GM18517 (cell line): ENCODE data around the gene C3orf52.

Experiments
- ATAC-seq: cut with Tn5 transposase; IDR thresholded peaks from one replicate; pipeline ENCODE4 v1.9.1; 2021; ENCODE audit warnings: mild to moderate bottlenecking, moderate library complexity; ENCODE audit not compliant: unreplicated experiment

C3orf52 gene

GRCh38 chr3:112084980-112085705, 1.0 kb upstream of the C3orf52 start:
- ATAC-seq, result no peak

GRCh38 chr3:112085735-112086075, 484 bp upstream of the C3orf52 start:
- ATAC-seq, result no peak

GRCh38 chr3:112086875-112087524, 811 bp downstream of the C3orf52 start:
- ATAC-seq, result no peak

- ATAC-seq, result no peak
Measured at GRCh38 chr3:112087746-112088145, 1.6 kb downstream of the C3orf52 start.

GRCh38 chr3:112088944-112089343, 2.8 kb downstream of the C3orf52 start:
- no peak for ATAC-seq

GRCh38 chr3:112089956-112090886, 4.0 kb downstream of the C3orf52 start:
- ATAC-seq, result no peak

- no peak for ATAC-seq
Measured at GRCh38 chr3:112090887-112091586, 4.8 kb downstream of the C3orf52 start.

- ATAC-seq, result no peak
Measured at GRCh38 chr3:112092496-112093179, 6.4 kb downstream of the C3orf52 start.

- ATAC-seq, result no peak
Measured at GRCh38 chr3:112093180-112093522, 7.0 kb downstream of the C3orf52 start.

- ATAC-seq, result no peak
Measured at GRCh38 chr3:112095731-112096130, 9.5 kb downstream of the C3orf52 start.

GRCh38 chr3:112096176-112096575, 10.0 kb downstream of the C3orf52 start:
- no peak for ATAC-seq

GRCh38 chr3:112097378-112097777, 11.2 kb downstream of the C3orf52 start:
- no peak for ATAC-seq

- no peak for ATAC-seq
Measured at GRCh38 chr3:112101916-112102315, 15.7 kb downstream of the C3orf52 start.

GRCh38 chr3:112104774-112105173, 18.6 kb downstream of the C3orf52 start:
- no peak for ATAC-seq

- ATAC-seq, result no peak
Measured at GRCh38 chr3:112109322-112109721, 23.1 kb downstream of the C3orf52 start.

GRCh38 chr3:112111785-112112402, 25.7 kb downstream of the C3orf52 start:
- peak; percentile 41 for ATAC-seq

GRCh38 chr3:112114576-112115160, 28.5 kb downstream of the C3orf52 start:
- ATAC-seq, result no peak

GRCh38 chr3:112115161-112115739, 29.1 kb downstream of the C3orf52 start:
- peak; percentile 24 for ATAC-seq

GRCh38 chr3:112115806-112116383, 29.7 kb downstream of the C3orf52 start:
- ATAC-seq, result no peak
